HG02840 (cell line): ENCODE measurements around the gene C3orf20.
"Not testable (repeated sequence)": the region's sequence is repeated elsewhere in the genome, so short reads cannot be mapped to it uniquely, and the experiment has no call there.

Source experiments
- ATAC-seq: cut with Tn5 transposase; IDR thresholded peaks from one replicate; pipeline ENCODE4 v1.9.1; 2021; ENCODE audit warnings: mild to moderate bottlenecking, moderate library complexity, moderate number of reproducible peaks; ENCODE audit not compliant: unreplicated experiment, low FRiP score

C3orf20 gene

GRCh38 chr3:14805961-14806537 lies 131.1 kb downstream of the C3orf20 start:
- ATAC-seq: no peak

GRCh38 chr3:14806641-14807263 lies 131.8 kb downstream of the C3orf20 start:
- no peak for ATAC-seq

GRCh38 chr3:14808025-14808424 lies 133.1 kb downstream of the C3orf20 start:
- ATAC-seq: no peak

GRCh38 chr3:14808502-14809266 lies 133.7 kb downstream of the C3orf20 start:
- no peak for ATAC-seq

GRCh38 chr3:14809611-14810010 lies 134.7 kb downstream of the C3orf20 start:
- ATAC-seq: not testable (repeated sequence)

GRCh38 chr3:14810070-14810791 lies 135.3 kb downstream of the C3orf20 start:
- ATAC-seq: no peak

- no peak for ATAC-seq
These were observed 136.1 kb downstream of the C3orf20 start for GRCh38 chr3:14810801-14811661.

- no peak for ATAC-seq
These were observed 136.7 kb downstream of the C3orf20 start for GRCh38 chr3:14811684-14812083.

- ATAC-seq: no peak
These were observed 137.4 kb downstream of the C3orf20 start for GRCh38 chr3:14812196-14812790.

GRCh38 chr3:14814411-14814871 lies 139.5 kb downstream of the C3orf20 start:
- ATAC-seq: no peak

- ATAC-seq: no peak
These were observed 141.4 kb downstream of the C3orf20 start for GRCh38 chr3:14816359-14816758.

GRCh38 chr3:14818804-14819500 lies 144.0 kb downstream of the C3orf20 start, which contains the start of gene FGD5:
Gene FGD5 (plus strand): TSS chr3:14818962. CDS start chr3:14819072, 110 bp downstream.
- ATAC-seq: no peak

- ATAC-seq: no peak
These were observed 144.7 kb downstream of the C3orf20 start for GRCh38 chr3:14819671-14820070.

GRCh38 chr3:14820156-14820555 lies 145.2 kb downstream of the C3orf20 start:
- ATAC-seq: no peak

GRCh38 chr3:14821151-14821550 lies 146.2 kb downstream of the C3orf20 start:
- no peak for ATAC-seq

GRCh38 chr3:14822134-14822533 lies 147.2 kb downstream of the C3orf20 start:
- no peak for ATAC-seq
